KMS-11 (cell line): Measurements from ENCODE around the gene IL19.

Experiments
- H2AFZ ChIP-seq: fragments of 200-600 bp; sonication (generic); 2 replicates; pipeline ENCODE4 v1.6.1; 2016; ENCODE audit warnings: antibody characterized with exemption, mixed run types, low read depth
- H3K27ac ChIP-seq: fragments of 200-600 bp; sonication (generic); 2 replicates; pipeline ENCODE4 v1.6.1; 2016; ENCODE audit warnings: mild to moderate bottlenecking, mixed run types
- H3K27me3 ChIP-seq: fragments of 200-600 bp; sonication (generic); 2 replicates; pipeline ENCODE4 v1.6.1; 2017; ENCODE audit warnings: mild to moderate bottlenecking, low read depth, mixed run types, moderate library complexity; ENCODE audit not compliant: insufficient read depth
- H3K36me3 ChIP-seq: fragments of 200-600 bp; sonication (generic); 2 replicates; pipeline ENCODE4 v1.6.1; 2017; ENCODE audit warnings: mild to moderate bottlenecking, mixed run types; ENCODE audit not compliant: insufficient read depth
- H3K4me1 ChIP-seq: fragments of 200-600 bp; sonication (generic); 2 replicates; pipeline ENCODE4 v1.6.1; 2016; ENCODE audit warnings: mild to moderate bottlenecking, low read depth, mixed run types; ENCODE audit not compliant: poor library complexity, severe bottlenecking
- H3K4me2 ChIP-seq: fragments of 200-600 bp; sonication (generic); 2 replicates; pipeline ENCODE4 v1.7.0; 2016; ENCODE audit warnings: mild to moderate bottlenecking, mixed run types
- H3K4me3 ChIP-seq: fragments of 200-600 bp; sonication (generic); IDR thresholded peaks from 2 replicates; pipeline ENCODE4 v1.6.1; 2017; ENCODE audit warnings: low read depth, low read length, mixed read lengths; ENCODE audit not compliant: insufficient read depth
- H3K79me2 ChIP-seq: fragments of 200-600 bp; sonication (generic); 2 replicates; pipeline ENCODE4 v1.6.1; 2016; ENCODE audit warnings: low read depth, mixed run types; ENCODE audit not compliant: insufficient read depth
- H3K9ac ChIP-seq: fragments of 200-600 bp; sonication (generic); 2 replicates; pipeline ENCODE4 v1.6.1; 2016; ENCODE audit warnings: mild to moderate bottlenecking, mixed run types
- H4K20me1 ChIP-seq: fragments of 200-600 bp; sonication (generic); 2 replicates; pipeline ENCODE4 v1.6.1; 2016; ENCODE audit warnings: mild to moderate bottlenecking, mixed run types; ENCODE audit not compliant: insufficient read depth
- CTCF ChIP-seq: fragments of 200-600 bp; sonication (generic); conservative IDR thresholded peaks from 2 replicates; pipeline ENCODE4 v1.6.1; 2017; ENCODE audit warnings: low read depth, mild to moderate bottlenecking, antibody characterized with exemption, low read length, moderate library complexity, mixed read lengths

The IL19 gene

GRCh38 chr1:206809504-206810084 lies 39.0 kb downstream of the IL19 start:
- TF ChIP-seq CTCF, result peak; percentile 50
- Histone ChIP-seq H3K4me3 (no peak overlapping the region), H3K27ac (no peak overlapping the region), H3K4me1 (peaks cover 67% of the 10 kb centered on the region), H3K27me3 (no peaks in the 10 kb centered on the region), H3K36me3 (no peaks in the 10 kb centered on the region), H3K4me2 (no peak overlapping the region), H3K9ac (no peak overlapping the region), H2AFZ (no peak overlapping the region), H3K79me2 (no peaks in the 10 kb centered on the region), H4K20me1 (no peaks in the 10 kb centered on the region)

GRCh38 chr1:206812471-206812870 lies 41.9 kb downstream of the IL19 start:
- H3K79me2 ChIP-seq, result no peaks in the 10 kb centered on the region
- no peaks in the 10 kb centered on the region for H3K36me3 ChIP-seq
- peaks cover 67% of the 10 kb centered on the region for H3K4me1 ChIP-seq
- no peak overlapping the region for H3K27ac ChIP-seq
- no peak overlapping the region for H2AFZ ChIP-seq
- no peak overlapping the region for H3K4me2 ChIP-seq
- H3K4me3 ChIP-seq, result no peak overlapping the region
- H4K20me1 ChIP-seq, result no peaks in the 10 kb centered on the region
- no peak for TF ChIP-seq CTCF
- no peak overlapping the region for H3K9ac ChIP-seq
- H3K27me3 ChIP-seq, result no peaks in the 10 kb centered on the region

GRCh38 chr1:206814716-206815341 lies 44.3 kb downstream of the IL19 start:
- Histone ChIP-seq H4K20me1 (no peaks in the 10 kb centered on the region), H3K36me3 (no peaks in the 10 kb centered on the region), H3K4me2 (peak overlapping the region; percentile 65; the same call in 1 of the 2 replicates), H3K4me3 (no peak overlapping the region), H3K79me2 (no peaks in the 10 kb centered on the region), H3K27ac (no peak overlapping the region), H3K9ac (no peak overlapping the region), H2AFZ (no peak overlapping the region), H3K27me3 (no peaks in the 10 kb centered on the region), H3K4me1 (peaks cover 56% of the 10 kb centered on the region)
- TF ChIP-seq CTCF, result no peak

GRCh38 chr1:206816390-206817287 lies 46.1 kb downstream of the IL19 start:
- Histone ChIP-seq H3K27me3 (no peaks in the 10 kb centered on the region), H3K4me2 (peak overlapping the region; percentile 65), H3K9ac (peak overlapping the region; percentile 14; the same call in 1 of the 2 replicates), H2AFZ (peak overlapping the region; percentile 51), H3K4me1 (peaks cover 56% of the 10 kb centered on the region), H3K4me3 (peak overlapping the region; percentile 53), H4K20me1 (no peaks in the 10 kb centered on the region), H3K79me2 (no peaks in the 10 kb centered on the region), H3K27ac (peak overlapping the region; percentile 76), H3K36me3 (no peaks in the 10 kb centered on the region)
- TF ChIP-seq CTCF, result no peak
